HG03575 (cell line): ENCODE results near the gene NOTUM.

Experiments used
- ATAC-seq: cut with Tn5 transposase; IDR thresholded peaks from one replicate; pipeline ENCODE4 v1.9.1; 2021; ENCODE audit not compliant: unreplicated experiment, insufficient number of reproducible peaks, low FRiP score; ENCODE audit errors: extremely low read depth

The NOTUM gene

DNA sequence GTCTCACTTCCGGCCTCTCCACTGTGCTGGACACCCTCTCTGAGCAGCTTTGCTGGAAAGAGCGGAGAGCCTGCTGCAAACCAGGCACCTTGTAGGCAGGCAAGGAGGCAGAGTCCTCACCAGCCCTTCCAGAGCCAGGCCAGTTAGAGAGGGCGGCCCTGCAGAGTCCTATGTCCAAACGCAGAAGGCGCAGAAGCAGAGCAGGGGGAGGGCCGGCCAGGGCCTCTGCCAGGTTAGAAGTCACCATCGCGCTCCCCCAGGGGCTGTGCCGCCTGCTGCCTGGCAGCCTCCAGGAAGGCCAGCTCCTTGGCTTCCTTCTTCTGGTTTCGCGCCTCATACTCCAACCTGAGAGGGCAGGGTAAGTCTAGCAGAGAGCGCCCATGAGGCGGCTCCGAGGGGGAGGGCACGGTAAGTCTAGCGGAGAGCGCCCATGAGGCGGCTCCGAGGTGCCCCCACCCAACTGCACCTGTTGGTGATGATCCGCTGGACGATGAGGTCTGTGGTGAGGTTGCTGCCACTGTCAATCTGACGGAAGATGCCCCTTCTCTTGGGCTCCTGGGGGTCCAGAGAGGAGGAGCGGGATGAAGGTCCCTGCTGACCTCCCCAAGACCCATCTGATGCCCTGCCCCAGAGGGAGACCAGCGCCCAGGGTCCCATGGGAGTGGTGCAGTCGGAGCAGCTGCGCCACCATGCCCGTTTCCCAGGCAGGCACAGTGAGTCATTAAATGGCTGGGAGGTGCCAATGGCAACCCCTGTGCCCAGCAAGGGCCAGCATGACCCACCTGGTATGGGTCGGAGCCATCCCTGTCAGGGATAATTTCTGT, 56.2 kb downstream of the NOTUM start:
- no peak for ATAC-seq

DNA sequence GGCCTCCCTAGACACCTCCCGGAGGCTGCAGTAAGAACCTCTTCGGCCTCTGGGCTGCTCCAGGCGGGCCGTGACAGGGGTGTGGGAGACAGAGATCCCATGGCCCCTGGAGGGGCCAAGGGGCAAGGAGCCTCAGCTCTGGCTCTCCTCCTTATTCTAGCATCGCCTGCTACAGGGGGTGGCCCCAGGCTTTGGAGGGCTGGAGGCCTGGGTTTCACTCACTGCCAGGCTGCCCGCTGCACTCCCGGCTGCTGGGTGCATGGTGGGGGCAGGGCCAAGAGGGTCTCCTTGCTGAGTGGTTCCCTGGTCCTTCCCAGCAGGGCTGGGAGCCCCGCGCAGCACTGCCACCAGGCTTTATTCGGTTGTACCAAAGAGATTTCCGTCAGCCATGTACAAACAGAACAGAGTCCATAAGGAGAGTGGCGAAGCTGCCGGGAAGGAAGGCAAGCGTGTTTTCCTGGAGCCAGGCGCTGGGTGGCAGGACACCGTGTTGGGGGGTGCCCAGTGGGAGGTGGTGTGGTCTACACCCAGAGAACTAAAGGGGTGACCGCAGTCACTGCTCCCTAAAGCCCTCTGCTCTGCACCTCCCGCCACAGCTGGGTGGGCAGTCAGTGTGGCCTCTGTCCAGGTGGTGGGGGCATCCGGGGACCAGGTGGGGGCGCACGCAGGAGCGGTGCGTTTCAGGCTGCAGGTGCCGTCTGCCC, 56.9 kb downstream of the NOTUM start:
- no peak for ATAC-seq

DNA sequence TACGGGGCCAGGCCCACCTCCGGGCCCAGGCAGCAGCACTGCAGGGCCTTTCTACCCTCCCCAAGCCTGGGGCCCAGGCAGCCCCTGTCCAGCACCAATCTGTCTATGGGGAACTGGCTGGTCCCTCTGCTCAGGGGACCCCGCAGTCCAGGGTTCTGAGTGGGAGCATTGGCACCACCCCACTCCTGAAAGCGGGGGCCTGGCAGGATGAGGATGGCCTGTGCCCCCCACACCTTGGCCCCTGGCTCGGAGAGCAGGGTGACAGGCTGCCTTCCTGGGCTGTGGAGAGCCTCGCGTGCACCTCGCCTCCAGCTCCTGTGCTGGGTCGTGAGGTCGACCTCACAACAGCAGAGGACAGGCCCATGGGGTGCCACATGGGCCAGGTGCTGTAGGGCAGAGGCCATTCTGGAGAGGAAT, 57.6 kb downstream of the NOTUM start:
- ATAC-seq: no peak

- no peak for ATAC-seq
Measured at GRCh38 chr17:81902653-81903414, 58.2 kb downstream of the NOTUM start.
